GM18498 (cell line): Measurements from ENCODE around the gene PRKCZ.
"Not testable (repeated sequence)": the region's sequence is repeated elsewhere in the genome, so short reads cannot be mapped to it uniquely, and the experiment has no call there.

ENCODE experiments used
- ATAC-seq: cut with Tn5 transposase; IDR thresholded peaks from one replicate; pipeline ENCODE4 v1.9.1; 2021; ENCODE audit warnings: mild to moderate bottlenecking, moderate library complexity; ENCODE audit not compliant: unreplicated experiment

Gene PRKCZ

GRCh38 chr1:2130156-2130555 lies 79.9 kb downstream of the PRKCZ start:
- no peak for ATAC-seq

GRCh38 chr1:2130871-2131289 lies 80.7 kb downstream of the PRKCZ start:
- no peak for ATAC-seq

GRCh38 chr1:2132222-2133038 lies 82.2 kb downstream of the PRKCZ start:
- no peak for ATAC-seq

- peak; percentile 87 for ATAC-seq
These were observed 83.0 kb downstream of the PRKCZ start for GRCh38 chr1:2133039-2133878.

- no peak for ATAC-seq
These were observed 83.6 kb downstream of the PRKCZ start for GRCh38 chr1:2133879-2134215.

GRCh38 chr1:2134266-2134620 lies 84.0 kb downstream of the PRKCZ start:
- ATAC-seq, result no peak

- ATAC-seq, result no peak
These were observed 84.6 kb downstream of the PRKCZ start for GRCh38 chr1:2134621-2135307.

GRCh38 chr1:2135441-2135841 lies 85.2 kb downstream of the PRKCZ start:
- ATAC-seq, result no peak

- no peak for ATAC-seq
These were observed 85.7 kb downstream of the PRKCZ start for GRCh38 chr1:2135941-2136340.

GRCh38 chr1:2136386-2137235 lies 86.4 kb downstream of the PRKCZ start:
- no peak for ATAC-seq

- no peak for ATAC-seq
These were observed 87.3 kb downstream of the PRKCZ start for GRCh38 chr1:2137257-2138121.

GRCh38 chr1:2139156-2139555 lies 88.9 kb downstream of the PRKCZ start:
- not testable (repeated sequence) for ATAC-seq

- no peak for ATAC-seq
These were observed 90.8 kb downstream of the PRKCZ start for GRCh38 chr1:2141025-2141424.

GRCh38 chr1:2143814-2144500 lies 93.7 kb downstream of the PRKCZ start:
- no peak for ATAC-seq

GRCh38 chr1:2144501-2145090 lies 94.4 kb downstream of the PRKCZ start:
- no peak for ATAC-seq

- no peak for ATAC-seq
These were observed 96.0 kb downstream of the PRKCZ start for GRCh38 chr1:2145946-2146835.

- ATAC-seq, result no peak
These were observed 96.8 kb downstream of the PRKCZ start for GRCh38 chr1:2146836-2147517.
